HepG2 (cell line): ENCODE data around the gene INHBC. TPM values are rescaled to one million over a fixed set of nuclear protein-coding genes. Genes with fewer than 3 reads are reported as not detected.

Experiments used
- ATAC-seq: fragments of 200-7000 bp; cut with Tn5 transposase; 3 replicates; pipeline ENCODE4 v1.9.1; 2020; ENCODE audit warnings: mild to moderate bottlenecking, moderate library complexity
- BruUV-seq: library from RNA; stranded (reverse); fragments of 400-500 nt; replicated peaks from 2 replicates; lab custom pipeline; 2021; lab: Mats Ljungman, UMichigan
- CTCF ChIA-PET: fragments of 300-600 bp; formaldehyde crosslinking; extraction: SDS; loops from one replicate; lab custom pipeline; 2021; ENCODE audit warnings: low total read pairs, inconsistent platforms, low intra/inter-chr PET ratio; lab: Yijun Ruan, JAX
- POLR2A ChIA-PET: fragments of 350-600 bp; sonication (Branson Sonifier 250); formaldehyde crosslinking; loops from one replicate; lab custom pipeline; 2020; ENCODE audit warnings: antibody characterized with exemption, inconsistent platforms; lab: Yijun Ruan, JAX
- DNase-seq: peaks from one replicate; pipeline ENCODE4 v3.0.0-alpha.2; 2015; ENCODE audit warnings: low spot score
- FAIRE-seq: peaks from 3 replicates; lab custom pipeline; 2011; peaks lifted over from hg19 to GRCh38; lab: Jason Lieb, UNC
- H2AFZ ChIP-seq: one replicate; pipeline ENCODE4 v1.6.1; 2011; ENCODE audit warnings: low read length, inconsistent platforms
- H3K27ac ChIP-seq: fragments of 300-600 bp; 3 replicates; pipeline ENCODE4 v1.8.0; 2011; ENCODE audit warnings: mixed run types, mild to moderate bottlenecking, mixed read lengths, low read length, inconsistent platforms; ENCODE audit not compliant: insufficient read depth; ENCODE audit errors: extremely low read length
- H3K27me3 ChIP-seq, 2 experiments: fragments of 200-600 bp in 1 of 2; 2 replicates in 1 of 2; 3 replicates in 1 of 2; pipeline versions ENCODE4 v1.6.0 to v1.8.0; 2011; ENCODE audit warnings: low read length in 2 of 2, mild to moderate bottlenecking in 2 of 2, moderate library complexity in 2 of 2, inconsistent platforms in 1 of 2; ENCODE audit not compliant: insufficient read depth in 2 of 2, control insufficient read depth in 1 of 2
- H3K36me3 ChIP-seq, 2 experiments: fragments of 200-600 bp in 1 of 2; replicated peaks in 1 of 2; 2 replicates in 1 of 2; 3 replicates in 1 of 2; pipeline versions ENCODE4 v1.5.1 to v1.8.0; 2011; ENCODE audit warnings: low read length in 2 of 2, inconsistent platforms in 1 of 2; ENCODE audit not compliant: insufficient read depth in 2 of 2, control insufficient read depth in 1 of 2
- H3K4me1 ChIP-seq: 2 replicates; pipeline ENCODE4 v1.5.1; 2012; ENCODE audit warnings: low read length, inconsistent platforms; ENCODE audit not compliant: insufficient read depth
- H3K4me2 ChIP-seq: 2 replicates; pipeline ENCODE4 v1.6.0; 2011; ENCODE audit warnings: low read depth, low read length, inconsistent platforms
- H3K4me3 ChIP-seq, 3 experiments: fragments of 200-600 bp in 1 of 3; sonication (generic), shearing (Covaris generic) in 1 of 3; replicated peaks in 1 of 3; 2 replicates each; pipeline ENCODE4 v1.5.1; 2011 to 2016; ENCODE audit warnings: low read length in 3 of 3, inconsistent platforms in 2 of 3, low read depth in 2 of 3, mild to moderate bottlenecking in 2 of 3, control low read depth in 1 of 3, mixed read lengths in 1 of 3; ENCODE audit not compliant: insufficient read depth in 1 of 3
- H3K79me2 ChIP-seq: one replicate; pipeline ENCODE4 v1.6.1; 2011; ENCODE audit warnings: low read length, inconsistent platforms; ENCODE audit not compliant: insufficient read depth
- H3K9ac ChIP-seq: 2 replicates; pipeline ENCODE4 v1.6.0; 2011; ENCODE audit warnings: mild to moderate bottlenecking, low read depth, low read length, inconsistent platforms; ENCODE audit not compliant: insufficient read depth
- H3K9me3 ChIP-seq: 2 replicates; pipeline ENCODE4 v1.5.1; 2012; ENCODE audit warnings: mild to moderate bottlenecking, low read length
- H4K20me1 ChIP-seq: 2 replicates; pipeline ENCODE4 v1.6.0; 2011; ENCODE audit warnings: inconsistent platforms, mild to moderate bottlenecking, low read length, moderate library complexity; ENCODE audit not compliant: insufficient read depth
- ETV5 ChIP-seq: IDR thresholded peaks from 2 replicates; pipeline ENCODE4 v1.6.1; 2018; ENCODE audit warnings: missing biosample characterization, missing genetic modification reagents, inconsistent platforms, borderline replicate concordance
- FOXK2 ChIP-seq: fragments of 450-650 bp; IDR thresholded peaks from 2 replicates; pipeline ENCODE4 v1.6.1; 2016
- NFYB ChIP-seq: sonication (generic); formaldehyde crosslinking; IDR thresholded peaks from 2 replicates; pipeline ENCODE4 v1.4.0; 2020; ENCODE audit warnings: missing genetic modification reagents
- PHF21A ChIP-seq: sonication (generic); formaldehyde crosslinking; IDR thresholded peaks from 2 replicates; pipeline ENCODE4 v1.5.0; 2020; ENCODE audit warnings: mild to moderate bottlenecking, missing genetic modification reagents
- REST ChIP-seq, 2 experiments: IDR thresholded peaks; 2 replicates each; pipeline ENCODE4 v1.6.1; 2011 to 2012; ENCODE audit warnings: low read length in 2 of 2, borderline replicate concordance in 1 of 2, low read depth in 1 of 2, mild to moderate bottlenecking in 1 of 2, moderate library complexity in 1 of 2
- XRCC5 ChIP-seq: fragments of 200-400 bp; formaldehyde crosslinking; optimal IDR thresholded peaks from 2 replicates; pipeline ENCODE3; 2017; ENCODE audit warnings: mild to moderate bottlenecking, low read length
- ZNF230 ChIP-seq: sonication (generic); formaldehyde crosslinking; IDR thresholded peaks from 2 replicates; pipeline ENCODE4 v1.4.0; 2020; ENCODE audit warnings: mild to moderate bottlenecking, missing genetic modification reagents
- ZNF317 ChIP-seq: sonication (generic); formaldehyde crosslinking; IDR thresholded peaks from 2 replicates; pipeline ENCODE4 v1.5.0; 2020; ENCODE audit warnings: mild to moderate bottlenecking, missing genetic modification reagents
- ZNF83 ChIP-seq: sonication (generic); formaldehyde crosslinking; IDR thresholded peaks from 2 replicates; pipeline ENCODE4 v1.4.0; 2020; ENCODE audit warnings: missing genetic modification reagents, mild to moderate bottlenecking, borderline replicate concordance
- WGBS: methylation state at CpG from one replicate; pipeline ENCODE4 v1.1.6; 2017; ENCODE audit warnings: low lambda C conversion rate; 5-methylcytosine and 5-hydroxymethylcytosine counted together
- in situ Hi-C: cut with HindIII; loops from 2 replicates; pipeline ENCODE4 v1.10.0; 2017; ENCODE audit warnings: low pct_unique_long_range_greater_than_20kb; ENCODE audit not compliant: extremely low pct_ligation_motif_present
- intact Hi-C: fragments of 100-400 bp; cut with micrococcal nuclease; formaldehyde crosslinking; loops from one replicate; pipeline ENCODE4 v1.10.0; 2022; ENCODE audit not compliant: unreplicated experiment
- polyA plus RNA-seq, 8 experiments: library from polyadenylated mRNA; depleted of rRNA in 3 of 8; stranded (reverse) in 7 of 8; unstranded in 1 of 8; fragments of >200 nt; fragmentation: Illumina TruSeq in 4 of 8; extraction: Trizol in 4 of 8; gene quantifications; 2 replicates each; pipeline versions ENCODE4 v1.2.1 to v1.2.3, GENCODE V29; 2011 to 2016; ENCODE audit warnings: low read depth in 4 of 8, missing spikeins in 1 of 8, mixed read lengths in 1 of 8; ENCODE audit not compliant: insufficient read depth in 1 of 8
- total RNA-seq, 5 experiments: library from RNA; depleted of rRNA; stranded (reverse); fragments of >200 nt; fragmentation: Illumina TruSeq; extraction: Trizol; gene quantifications; 2 replicates each; pipeline ENCODE4 v1.2.3, GENCODE V29; 2016; ENCODE audit warnings: low read depth in 1 of 5
- TF ChIP-seq, protein P1 (sequence below): sonication (generic); formaldehyde crosslinking; IDR thresholded peaks from 2 replicates; pipeline ENCODE4 v1.5.0; 2020; ENCODE audit warnings: mild to moderate bottlenecking, missing genetic modification reagents
- TF ChIP-seq, protein P2 (sequence below): sonication (generic); formaldehyde crosslinking; IDR thresholded peaks from 2 replicates; pipeline ENCODE4 v1.5.0; 2020; ENCODE audit warnings: mild to moderate bottlenecking, missing genetic modification reagents, borderline replicate concordance

Gene INHBC
- total and polyA plus RNA-seq, 2 of the 13 experiments (the other 11 are each of a cell fraction or from before 2014, with no cell fraction given) = 1.8 to 13.8 TPM

GRCh38 chr12:57388425-57388824 lies 46.2 kb upstream of the INHBC start:
- FAIRE-seq = no peak
- Histone ChIP-seq H4K20me1 (no peaks in the 10 kb centered on the region), H3K27me3 (no peaks in the 10 kb centered on the region), H3K9me3 (no peaks in the 10 kb centered on the region), H2AFZ (no peak overlapping the region), H3K27ac (no peak overlapping the region), H3K9ac (no peak overlapping the region), H3K36me3 (0 out of 5 replicates have a peak, but pooled peaks cover 0 to 4% of the 10 kb centered on the region in 2 experiments), H3K4me3 (no peak overlapping the region), H3K4me2 (no peak overlapping the region), H3K79me2 (no peaks in the 10 kb centered on the region), H3K4me1 (no peaks in the 10 kb centered on the region)
- BruUV-seq = no TSS peak
- POLR2A ChIA-PET = no interaction called here
- CTCF ChIA-PET = no interaction called here
- 96% methylated on average over 5 of the region's 5 CpGs for WGBS
- intact Hi-C loops (no loop called here), in situ Hi-C loops (no loop called here)
- no peak for DNase-seq
- no peak for ATAC-seq
- TF ChIP-seq FOXK2 (no peak), ZNF230 (CRISPR knock-in tag) (no peak), ZNF317 (CRISPR knock-in tag) (no peak), PHF21A (no peak), NFYB (CRISPR knock-in tag) (no peak), ZNF83 (CRISPR knock-in tag) (no peak), ETV5 (no peak), REST (IDR thresholded peaks at IDR 0.05; ENCODE audit: borderline replicate concordance in 1 of 2, low read depth in 1 of 2, low read length in 2 of 2) (no peak), XRCC5 (no peak)
- TF ChIP-seq, protein P1, sequence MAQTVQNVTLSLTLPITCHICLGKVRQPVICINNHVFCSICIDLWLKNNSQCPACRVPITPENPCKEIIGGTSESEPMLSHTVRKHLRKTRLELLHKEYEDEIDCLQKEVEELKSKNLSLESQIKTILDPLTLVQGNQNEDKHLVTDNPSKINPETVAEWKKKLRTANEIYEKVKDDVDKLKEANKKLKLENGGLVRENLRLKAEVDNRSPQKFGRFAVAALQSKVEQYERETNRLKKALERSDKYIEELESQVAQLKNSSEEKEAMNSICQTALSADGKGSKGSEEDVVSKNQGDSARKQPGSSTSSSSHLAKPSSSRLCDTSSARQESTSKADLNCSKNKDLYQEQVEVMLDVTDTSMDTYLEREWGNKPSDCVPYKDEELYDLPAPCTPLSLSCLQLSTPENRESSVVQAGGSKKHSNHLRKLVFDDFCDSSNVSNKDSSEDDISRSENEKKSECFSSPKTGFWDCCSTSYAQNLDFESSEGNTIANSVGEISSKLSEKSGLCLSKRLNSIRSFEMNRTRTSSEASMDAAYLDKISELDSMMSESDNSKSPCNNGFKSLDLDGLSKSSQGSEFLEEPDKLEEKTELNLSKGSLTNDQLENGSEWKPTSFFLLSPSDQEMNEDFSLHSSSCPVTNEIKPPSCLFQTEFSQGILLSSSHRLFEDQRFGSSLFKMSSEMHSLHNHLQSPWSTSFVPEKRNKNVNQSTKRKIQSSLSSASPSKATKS (CRISPR knock-in tag) = no peak
- TF ChIP-seq, protein P2, sequence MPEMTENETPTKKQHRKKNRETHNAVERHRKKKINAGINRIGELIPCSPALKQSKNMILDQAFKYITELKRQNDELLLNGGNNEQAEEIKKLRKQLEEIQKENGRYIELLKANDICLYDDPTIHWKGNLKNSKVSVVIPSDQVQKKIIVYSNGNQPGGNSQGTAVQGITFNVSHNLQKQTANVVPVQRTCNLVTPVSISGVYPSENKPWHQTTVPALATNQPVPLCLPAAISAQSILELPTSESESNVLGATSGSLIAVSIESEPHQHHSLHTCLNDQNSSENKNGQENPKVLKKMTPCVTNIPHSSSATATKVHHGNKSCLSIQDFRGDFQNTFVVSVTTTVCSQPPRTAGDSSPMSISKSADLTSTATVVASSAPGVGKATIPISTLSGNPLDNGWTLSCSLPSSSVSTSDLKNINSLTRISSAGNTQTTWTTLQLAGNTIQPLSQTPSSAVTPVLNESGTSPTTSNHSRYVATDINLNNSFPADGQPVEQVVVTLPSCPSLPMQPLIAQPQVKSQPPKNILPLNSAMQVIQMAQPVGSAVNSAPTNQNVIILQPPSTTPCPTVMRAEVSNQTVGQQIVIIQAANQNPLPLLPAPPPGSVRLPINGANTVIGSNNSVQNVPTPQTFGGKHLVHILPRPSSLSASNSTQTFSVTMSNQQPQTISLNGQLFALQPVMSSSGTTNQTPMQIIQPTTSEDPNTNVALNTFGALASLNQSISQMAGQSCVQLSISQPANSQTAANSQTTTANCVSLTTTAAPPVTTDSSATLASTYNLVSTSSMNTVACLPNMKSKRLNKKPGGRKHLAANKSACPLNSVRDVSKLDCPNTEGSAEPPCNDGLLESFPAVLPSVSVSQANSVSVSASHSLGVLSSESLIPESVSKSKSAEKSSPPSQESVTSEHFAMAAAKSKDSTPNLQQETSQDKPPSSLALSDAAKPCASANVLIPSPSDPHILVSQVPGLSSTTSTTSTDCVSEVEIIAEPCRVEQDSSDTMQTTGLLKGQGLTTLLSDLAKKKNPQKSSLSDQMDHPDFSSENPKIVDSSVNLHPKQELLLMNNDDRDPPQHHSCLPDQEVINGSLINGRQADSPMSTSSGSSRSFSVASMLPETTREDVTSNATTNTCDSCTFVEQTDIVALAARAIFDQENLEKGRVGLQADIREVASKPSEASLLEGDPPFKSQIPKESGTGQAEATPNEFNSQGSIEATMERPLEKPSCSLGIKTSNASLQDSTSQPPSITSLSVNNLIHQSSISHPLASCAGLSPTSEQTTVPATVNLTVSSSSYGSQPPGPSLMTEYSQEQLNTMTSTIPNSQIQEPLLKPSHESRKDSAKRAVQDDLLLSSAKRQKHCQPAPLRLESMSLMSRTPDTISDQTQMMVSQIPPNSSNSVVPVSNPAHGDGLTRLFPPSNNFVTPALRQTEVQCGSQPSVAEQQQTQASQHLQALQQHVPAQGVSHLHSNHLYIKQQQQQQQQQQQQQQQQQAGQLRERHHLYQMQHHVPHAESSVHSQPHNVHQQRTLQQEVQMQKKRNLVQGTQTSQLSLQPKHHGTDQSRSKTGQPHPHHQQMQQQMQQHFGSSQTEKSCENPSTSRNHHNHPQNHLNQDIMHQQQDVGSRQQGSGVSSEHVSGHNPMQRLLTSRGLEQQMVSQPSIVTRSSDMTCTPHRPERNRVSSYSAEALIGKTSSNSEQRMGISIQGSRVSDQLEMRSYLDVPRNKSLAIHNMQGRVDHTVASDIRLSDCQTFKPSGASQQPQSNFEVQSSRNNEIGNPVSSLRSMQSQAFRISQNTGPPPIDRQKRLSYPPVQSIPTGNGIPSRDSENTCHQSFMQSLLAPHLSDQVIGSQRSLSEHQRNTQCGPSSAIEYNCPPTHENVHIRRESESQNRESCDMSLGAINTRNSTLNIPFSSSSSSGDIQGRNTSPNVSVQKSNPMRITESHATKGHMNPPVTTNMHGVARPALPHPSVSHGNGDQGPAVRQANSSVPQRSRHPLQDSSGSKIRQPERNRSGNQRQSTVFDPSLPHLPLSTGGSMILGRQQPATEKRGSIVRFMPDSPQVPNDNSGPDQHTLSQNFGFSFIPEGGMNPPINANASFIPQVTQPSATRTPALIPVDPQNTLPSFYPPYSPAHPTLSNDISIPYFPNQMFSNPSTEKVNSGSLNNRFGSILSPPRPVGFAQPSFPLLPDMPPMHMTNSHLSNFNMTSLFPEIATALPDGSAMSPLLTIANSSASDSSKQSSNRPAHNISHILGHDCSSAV (CRISPR knock-in tag) = no peak
